ENCODE results near the gene BCR. TPM values are rescaled to one million over a fixed set of nuclear protein-coding genes. Genes with fewer than 3 reads are reported as not detected.

Gene BCR
- total RNA-seq, 1 donor, result 28.6 TPM

- no peak for DNase-seq (ENCODE audit: insufficient read length, low spot score, missing footprints)
- no peak overlapping the region for H2AFZ ChIP-seq (ENCODE audit: low read length)
- TF ChIP-seq CTCF (IDR thresholded peaks at IDR 0.05; ENCODE audit: extremely low read depth, low read depth, low read length), result no peak
- no peak overlapping the region for H3K4me2 ChIP-seq (ENCODE audit: insufficient read depth, low read length)
- no peak overlapping the region for H3K27ac ChIP-seq (ENCODE audit: low read depth, low read length)
- H3K27me3 ChIP-seq (ENCODE audit: insufficient read depth, low read length), result no peaks in the 10 kb centered on the region
- H3K79me2 ChIP-seq (ENCODE audit: insufficient read depth, low read length), result peaks cover 2% of the 10 kb centered on the region
- H4K20me1 ChIP-seq (ENCODE audit: insufficient read depth, low read length), result peaks cover 13% of the 10 kb centered on the region
- peaks cover 8% of the 10 kb centered on the region for H3K36me3 ChIP-seq (ENCODE audit: insufficient read depth, low read length)
- no peaks in the 10 kb centered on the region for H3K9me3 ChIP-seq (ENCODE audit: low read depth, low read length)
- H3K4me1 ChIP-seq (ENCODE audit: insufficient read depth, low read length), result no peaks in the 10 kb centered on the region
- no peak overlapping the region for H3K4me3 ChIP-seq (ENCODE audit: insufficient read depth, low read length)
Observed at GRCh38 chr22:23262518-23263332, 82.4 kb downstream of the BCR start.

- Histone ChIP-seq H3K27me3 (ENCODE audit: insufficient read depth, low read length) (no peaks in the 10 kb centered on the region), H3K36me3 (ENCODE audit: insufficient read depth, low read length) (peaks cover 8% of the 10 kb centered on the region)
Observed at GRCh38 chr22:23263651-23264555, 83.6 kb downstream of the BCR start.

GRCh38 chr22:23264610-23265367 is 84.5 kb downstream of the BCR start:
- Histone ChIP-seq H3K4me2 (ENCODE audit: insufficient read depth, low read length) (no peak overlapping the region), H4K20me1 (ENCODE audit: insufficient read depth, low read length) (peaks cover 8% of the 10 kb centered on the region), H2AFZ (ENCODE audit: low read length) (no peak overlapping the region), H3K79me2 (ENCODE audit: insufficient read depth, low read length) (no peaks in the 10 kb centered on the region), H3K4me1 (ENCODE audit: insufficient read depth, low read length) (no peaks in the 10 kb centered on the region), H3K27me3 (ENCODE audit: insufficient read depth, low read length) (no peaks in the 10 kb centered on the region), H3K4me3 (ENCODE audit: insufficient read depth, low read length) (no peak overlapping the region), H3K27ac (ENCODE audit: low read depth, low read length) (no peak overlapping the region), H3K36me3 (ENCODE audit: insufficient read depth, low read length) (peaks cover 8% of the 10 kb centered on the region), H3K9me3 (ENCODE audit: low read depth, low read length) (no peaks in the 10 kb centered on the region)
- no peak for DNase-seq (ENCODE audit: insufficient read length, low spot score, missing footprints)
- no peak for TF ChIP-seq CTCF (IDR thresholded peaks at IDR 0.05; ENCODE audit: extremely low read depth, low read depth, low read length)

More at GRCh38 chr22:23263651-23264555, 83.6 kb downstream of the BCR start:
- Histone ChIP-seq H3K4me2 (ENCODE audit: insufficient read depth, low read length) (no peak overlapping the region), H3K27ac (ENCODE audit: low read depth, low read length) (no peak overlapping the region), H3K9me3 (ENCODE audit: low read depth, low read length) (no peaks in the 10 kb centered on the region), H3K4me3 (ENCODE audit: insufficient read depth, low read length) (no peak overlapping the region), H4K20me1 (ENCODE audit: insufficient read depth, low read length) (peaks cover 4% of the 10 kb centered on the region), H3K79me2 (ENCODE audit: insufficient read depth, low read length) (peaks cover under 1% of the 10 kb centered on the region), H3K4me1 (ENCODE audit: insufficient read depth, low read length) (no peaks in the 10 kb centered on the region), H2AFZ (ENCODE audit: low read length) (no peak overlapping the region)
- no peak for TF ChIP-seq CTCF (IDR thresholded peaks at IDR 0.05; ENCODE audit: extremely low read depth, low read depth, low read length)
- no peak for DNase-seq (ENCODE audit: insufficient read length, low spot score, missing footprints)

All from osteoblast (primary cell).